HG03175 (cell line): ENCODE measurements around the gene TXNL4B.
"Not testable (repeated sequence)": the region's sequence is repeated elsewhere in the genome, so short reads cannot be mapped to it uniquely, and the experiment has no call there.

Experiments
- ATAC-seq: cut with Tn5 transposase; IDR thresholded peaks from one replicate; pipeline ENCODE4 v1.9.1; 2021; ENCODE audit warnings: mild to moderate bottlenecking, moderate library complexity; ENCODE audit not compliant: unreplicated experiment

TXNL4B gene

GRCh38 chr16:72076991-72077706, 16.3 kb downstream of the TXNL4B start:
- ATAC-seq = not testable (repeated sequence)

GRCh38 chr16:72075067-72075466, 18.4 kb downstream of the TXNL4B start:
- ATAC-seq = not testable (repeated sequence)

GRCh38 chr16:72073560-72074230, 19.7 kb downstream of the TXNL4B start:
- no peak for ATAC-seq

GRCh38 chr16:72072514-72073342, 20.7 kb downstream of the TXNL4B start:
- no peak for ATAC-seq

GRCh38 chr16:72068930-72069329, 24.5 kb downstream of the TXNL4B start:
- no peak for ATAC-seq

- no peak for ATAC-seq
Measured at GRCh38 chr16:72066747-72067146, 26.7 kb downstream of the TXNL4B start.

- ATAC-seq = no peak
Measured at GRCh38 chr16:72064361-72064894, 29.0 kb downstream of the TXNL4B start.

- ATAC-seq = no peak
Measured at GRCh38 chr16:72061564-72061963, 31.9 kb downstream of the TXNL4B start.

GRCh38 chr16:72060405-72060804, 33.0 kb downstream of the TXNL4B start:
- ATAC-seq = no peak

GRCh38 chr16:72059060-72059459, 34.4 kb downstream of the TXNL4B start:
- ATAC-seq = not testable (repeated sequence)

GRCh38 chr16:72057313-72057712, 36.1 kb downstream of the TXNL4B start:
- not testable (repeated sequence) for ATAC-seq

GRCh38 chr16:72055911-72056310, 37.5 kb downstream of the TXNL4B start:
- ATAC-seq = no peak

- not testable (repeated sequence) for ATAC-seq
Measured at GRCh38 chr16:72054254-72054847, 39.1 kb downstream of the TXNL4B start, which contains the start of gene HP. HP (plus strand) TSS chr16:72054505; CDS start chr16:72054653, 148 bp downstream.

- no peak for ATAC-seq
Measured at GRCh38 chr16:72051818-72052217, 41.6 kb downstream of the TXNL4B start.

- ATAC-seq = no peak
Measured at GRCh38 chr16:72050769-72051464, 42.5 kb downstream of the TXNL4B start.

GRCh38 chr16:72049110-72049509, 44.3 kb downstream of the TXNL4B start:
- no peak for ATAC-seq

- ATAC-seq = no peak
Measured at GRCh38 chr16:72044825-72045359, 48.5 kb downstream of the TXNL4B start.

- no peak for ATAC-seq
Measured at GRCh38 chr16:72044296-72044695, 49.1 kb downstream of the TXNL4B start.

GRCh38 chr16:72043539-72043938, 49.9 kb downstream of the TXNL4B start:
- ATAC-seq = no peak

- ATAC-seq = no peak
Measured at GRCh38 chr16:72043058-72043457, 50.4 kb downstream of the TXNL4B start.
